Measurements from ENCODE around the gene MRPL3. TPM values are rescaled to one million over a fixed set of nuclear protein-coding genes. Genes with fewer than 3 reads are reported as not detected.
A peak's percentile ranks its signal among the peaks of the same experiment; 100 is the strongest.

MRPL3 gene
- total and polyA plus RNA-seq, 10 of the 15 experiments (the other 5 are each of a cell fraction or from before 2014, with no cell fraction given), result 91.6 to 307 (median 198) TPM

DNA sequence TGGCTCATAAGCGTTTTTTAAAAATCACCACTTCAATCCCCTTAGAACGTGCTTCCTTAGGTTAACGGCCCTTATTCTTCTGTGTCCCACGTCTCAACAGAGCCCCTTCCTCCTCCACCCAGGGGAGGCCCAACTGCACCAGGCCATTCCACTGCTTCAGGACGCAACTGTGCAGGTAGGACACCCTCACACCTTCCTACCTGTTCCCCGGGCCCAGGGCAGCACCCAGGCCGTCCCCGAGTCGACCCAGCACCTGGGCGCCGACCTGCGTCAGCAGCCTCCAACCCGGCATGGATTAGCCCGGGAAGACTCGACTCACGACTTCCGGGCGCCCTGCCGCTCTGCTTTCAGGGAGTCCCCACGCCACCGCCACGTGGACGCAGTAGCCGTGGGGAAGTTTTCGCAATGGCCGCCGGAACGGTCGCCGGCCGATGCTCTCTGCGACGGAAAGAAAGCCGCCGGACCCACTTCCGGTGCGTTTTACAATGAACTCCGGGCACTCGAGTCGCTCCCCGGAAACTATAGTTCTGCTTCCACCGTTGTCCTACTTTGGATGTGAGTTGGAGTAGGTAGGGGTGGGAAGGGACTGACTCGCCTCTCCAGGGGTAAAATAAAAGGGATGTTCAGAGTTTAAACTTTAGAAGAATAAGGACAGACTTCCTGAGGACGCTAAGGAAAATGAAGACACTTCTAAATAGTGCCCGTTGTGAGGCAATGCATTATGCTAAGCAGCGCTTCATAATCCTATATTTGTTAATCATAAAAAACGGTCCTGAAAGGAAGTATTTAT lies at the start of gene MRPL3 (continued):
- TF ChIP-seq ESRRA (IDR thresholded peaks at IDR 0.05; ENCODE audit: low read length) (peak; percentile 62; the same call in 1 of the 2 replicates), WRNIP1 (IDR thresholded peaks at IDR 0.05; ENCODE audit: borderline replicate concordance, low read depth, low read length) (peak; percentile 98), ZBED1 (IDR thresholded peaks at IDR 0.05; ENCODE audit: borderline replicate concordance) (no peak), CBX5 (IDR thresholded peaks at IDR 0.05; ENCODE audit: low read depth) (peak; percentile 100), EGR1 (IDR thresholded peaks at IDR 0.05; ENCODE audit: borderline replicate concordance in 1 of 2, low read depth in 2 of 2, low read length in 2 of 2) (peak in 1 of 2 experiments; percentile 54; a peak in 1 of 3 replicates), CBFB (IDR thresholded peaks at IDR 0.05; ENCODE audit: low read depth) (peak; percentile 81), HDGF (IDR thresholded peaks at IDR 0.05) (0 out of 2 replicates have a peak, but pooled peaks have one; percentile 38), ZNF24 (IDR thresholded peaks at IDR 0.05) (peak; percentile 79; the same call in 1 of the 2 replicates), RAD51 (IDR thresholded peaks at IDR 0.05) (peak; percentile 51; the same call in 1 of the 2 replicates), SIN3A (IDR thresholded peaks at IDR 0.05; ENCODE audit: low read depth, low read length) (peak; percentile 93)
- TF ChIP-seq, protein P1, sequence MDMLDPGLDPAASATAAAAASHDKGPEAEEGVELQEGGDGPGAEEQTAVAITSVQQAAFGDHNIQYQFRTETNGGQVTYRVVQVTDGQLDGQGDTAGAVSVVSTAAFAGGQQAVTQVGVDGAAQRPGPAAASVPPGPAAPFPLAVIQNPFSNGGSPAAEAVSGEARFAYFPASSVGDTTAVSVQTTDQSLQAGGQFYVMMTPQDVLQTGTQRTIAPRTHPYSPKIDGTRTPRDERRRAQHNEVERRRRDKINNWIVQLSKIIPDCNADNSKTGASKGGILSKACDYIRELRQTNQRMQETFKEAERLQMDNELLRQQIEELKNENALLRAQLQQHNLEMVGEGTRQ (IDR thresholded peaks at IDR 0.05; ENCODE audit: borderline replicate concordance, low read depth, low read length), result no peak; the same call in 1 of the 2 replicates
- TF ChIP-seq, protein P2, sequence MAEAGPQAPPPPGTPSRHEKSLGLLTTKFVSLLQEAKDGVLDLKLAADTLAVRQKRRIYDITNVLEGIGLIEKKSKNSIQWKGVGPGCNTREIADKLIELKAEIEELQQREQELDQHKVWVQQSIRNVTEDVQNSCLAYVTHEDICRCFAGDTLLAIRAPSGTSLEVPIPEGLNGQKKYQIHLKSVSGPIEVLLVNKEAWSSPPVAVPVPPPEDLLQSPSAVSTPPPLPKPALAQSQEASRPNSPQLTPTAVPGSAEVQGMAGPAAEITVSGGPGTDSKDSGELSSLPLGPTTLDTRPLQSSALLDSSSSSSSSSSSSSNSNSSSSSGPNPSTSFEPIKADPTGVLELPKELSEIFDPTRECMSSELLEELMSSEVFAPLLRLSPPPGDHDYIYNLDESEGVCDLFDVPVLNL (IDR thresholded peaks at IDR 0.05; ENCODE audit: low read depth, low read length), result no peak
- TF ChIP-seq, protein P3, sequence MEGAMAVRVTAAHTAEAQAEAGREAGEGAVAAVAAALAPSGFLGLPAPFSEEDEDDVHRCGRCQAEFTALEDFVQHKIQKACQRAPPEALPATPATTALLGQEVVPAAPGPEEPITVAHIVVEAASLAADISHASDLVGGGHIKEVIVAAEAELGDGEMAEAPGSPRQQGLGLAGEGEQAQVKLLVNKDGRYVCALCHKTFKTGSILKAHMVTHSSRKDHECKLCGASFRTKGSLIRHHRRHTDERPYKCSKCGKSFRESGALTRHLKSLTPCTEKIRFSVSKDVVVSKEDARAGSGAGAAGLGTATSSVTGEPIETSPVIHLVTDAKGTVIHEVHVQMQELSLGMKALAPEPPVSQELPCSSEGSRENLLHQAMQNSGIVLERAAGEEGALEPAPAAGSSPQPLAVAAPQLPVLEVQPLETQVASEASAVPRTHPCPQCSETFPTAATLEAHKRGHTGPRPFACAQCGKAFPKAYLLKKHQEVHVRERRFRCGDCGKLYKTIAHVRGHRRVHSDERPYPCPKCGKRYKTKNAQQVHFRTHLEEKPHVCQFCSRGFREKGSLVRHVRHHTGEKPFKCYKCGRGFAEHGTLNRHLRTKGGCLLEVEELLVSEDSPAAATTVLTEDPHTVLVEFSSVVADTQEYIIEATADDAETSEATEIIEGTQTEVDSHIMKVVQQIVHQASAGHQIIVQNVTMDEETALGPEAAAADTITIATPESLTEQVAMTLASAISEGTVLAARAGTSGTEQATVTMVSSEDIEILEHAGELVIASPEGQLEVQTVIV (IDR thresholded peaks at IDR 0.05; ENCODE audit: borderline replicate concordance, partially characterized antibody), result peak; percentile 67
- TF ChIP-seq, protein P4, sequence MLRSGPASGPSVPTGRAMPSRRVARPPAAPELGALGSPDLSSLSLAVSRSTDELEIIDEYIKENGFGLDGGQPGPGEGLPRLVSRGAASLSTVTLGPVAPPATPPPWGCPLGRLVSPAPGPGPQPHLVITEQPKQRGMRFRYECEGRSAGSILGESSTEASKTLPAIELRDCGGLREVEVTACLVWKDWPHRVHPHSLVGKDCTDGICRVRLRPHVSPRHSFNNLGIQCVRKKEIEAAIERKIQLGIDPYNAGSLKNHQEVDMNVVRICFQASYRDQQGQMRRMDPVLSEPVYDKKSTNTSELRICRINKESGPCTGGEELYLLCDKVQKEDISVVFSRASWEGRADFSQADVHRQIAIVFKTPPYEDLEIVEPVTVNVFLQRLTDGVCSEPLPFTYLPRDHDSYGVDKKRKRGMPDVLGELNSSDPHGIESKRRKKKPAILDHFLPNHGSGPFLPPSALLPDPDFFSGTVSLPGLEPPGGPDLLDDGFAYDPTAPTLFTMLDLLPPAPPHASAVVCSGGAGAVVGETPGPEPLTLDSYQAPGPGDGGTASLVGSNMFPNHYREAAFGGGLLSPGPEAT (IDR thresholded peaks at IDR 0.05; ENCODE audit: low read depth), result peak; percentile 94
- TF ChIP-seq, protein P5, sequence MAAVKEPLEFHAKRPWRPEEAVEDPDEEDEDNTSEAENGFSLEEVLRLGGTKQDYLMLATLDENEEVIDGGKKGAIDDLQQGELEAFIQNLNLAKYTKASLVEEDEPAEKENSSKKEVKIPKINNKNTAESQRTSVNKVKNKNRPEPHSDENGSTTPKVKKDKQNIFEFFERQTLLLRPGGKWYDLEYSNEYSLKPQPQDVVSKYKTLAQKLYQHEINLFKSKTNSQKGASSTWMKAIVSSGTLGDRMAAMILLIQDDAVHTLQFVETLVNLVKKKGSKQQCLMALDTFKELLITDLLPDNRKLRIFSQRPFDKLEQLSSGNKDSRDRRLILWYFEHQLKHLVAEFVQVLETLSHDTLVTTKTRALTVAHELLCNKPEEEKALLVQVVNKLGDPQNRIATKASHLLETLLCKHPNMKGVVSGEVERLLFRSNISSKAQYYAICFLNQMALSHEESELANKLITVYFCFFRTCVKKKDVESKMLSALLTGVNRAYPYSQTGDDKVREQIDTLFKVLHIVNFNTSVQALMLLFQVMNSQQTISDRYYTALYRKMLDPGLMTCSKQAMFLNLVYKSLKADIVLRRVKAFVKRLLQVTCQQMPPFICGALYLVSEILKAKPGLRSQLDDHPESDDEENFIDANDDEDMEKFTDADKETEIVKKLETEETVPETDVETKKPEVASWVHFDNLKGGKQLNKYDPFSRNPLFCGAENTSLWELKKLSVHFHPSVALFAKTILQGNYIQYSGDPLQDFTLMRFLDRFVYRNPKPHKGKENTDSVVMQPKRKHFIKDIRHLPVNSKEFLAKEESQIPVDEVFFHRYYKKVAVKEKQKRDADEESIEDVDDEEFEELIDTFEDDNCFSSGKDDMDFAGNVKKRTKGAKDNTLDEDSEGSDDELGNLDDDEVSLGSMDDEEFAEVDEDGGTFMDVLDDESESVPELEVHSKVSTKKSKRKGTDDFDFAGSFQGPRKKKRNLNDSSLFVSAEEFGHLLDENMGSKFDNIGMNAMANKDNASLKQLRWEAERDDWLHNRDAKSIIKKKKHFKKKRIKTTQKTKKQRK (IDR thresholded peaks at IDR 0.05; ENCODE audit: low read depth, low read length), result no peak
- TF ChIP-seq, protein P6, sequence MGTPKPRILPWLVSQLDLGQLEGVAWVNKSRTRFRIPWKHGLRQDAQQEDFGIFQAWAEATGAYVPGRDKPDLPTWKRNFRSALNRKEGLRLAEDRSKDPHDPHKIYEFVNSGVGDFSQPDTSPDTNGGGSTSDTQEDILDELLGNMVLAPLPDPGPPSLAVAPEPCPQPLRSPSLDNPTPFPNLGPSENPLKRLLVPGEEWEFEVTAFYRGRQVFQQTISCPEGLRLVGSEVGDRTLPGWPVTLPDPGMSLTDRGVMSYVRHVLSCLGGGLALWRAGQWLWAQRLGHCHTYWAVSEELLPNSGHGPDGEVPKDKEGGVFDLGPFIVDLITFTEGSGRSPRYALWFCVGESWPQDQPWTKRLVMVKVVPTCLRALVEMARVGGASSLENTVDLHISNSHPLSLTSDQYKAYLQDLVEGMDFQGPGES (IDR thresholded peaks at IDR 0.05), result peak; percentile 45; the same call in 1 of the 2 replicates

All from GM12878 (cell line).